GM12878 (cell line): Measurements from ENCODE around the gene FAM20A. TPM values are rescaled to one million over a fixed set of nuclear protein-coding genes. Genes with fewer than 3 reads are reported as not detected.

ENCODE experiments used
- ATAC-seq: fragments of 200-7000 bp; cut with Tn5 transposase; 3 replicates; pipeline ENCODE4 v1.9.1; 2020; ENCODE audit warnings: mild to moderate bottlenecking, moderate library complexity
- BruUV-seq: library from RNA; stranded (reverse); fragments of 400-500 nt; replicated peaks from 2 replicates; lab custom pipeline; 2021; lab: Mats Ljungman, UMichigan
- CTCF ChIA-PET: fragments of 300-600 bp; sonication (Branson Sonifier 250); formaldehyde crosslinking; extraction: SDS; loops from one replicate; lab custom pipeline; 2021; ENCODE audit warnings: inconsistent platforms; lab: Yijun Ruan, JAX
- POLR2A ChIA-PET: fragments of 350-600 bp; formaldehyde crosslinking; extraction: SDS; loops from one replicate; lab custom pipeline; 2021; ENCODE audit warnings: inconsistent platforms; lab: Charles Lee
- RAD21 ChIA-PET: fragments of 300-600 bp; sonication (Branson Sonifier 250); formaldehyde crosslinking; loops from one replicate; lab custom pipeline; 2023; ENCODE audit warnings: antibody characterized with exemption; ENCODE audit not compliant: unreplicated experiment; lab: Charles Lee
- SMC1A ChIA-PET: fragments of 300-600 bp; sonication (Branson Sonifier 250); formaldehyde crosslinking; loops from one replicate; lab custom pipeline; 2023; ENCODE audit not compliant: unreplicated experiment, uncharacterized antibody; lab: Charles Lee
- DNase-seq: peaks from one replicate; pipeline ENCODE4 v3.0.0-alpha.2; 2011; ENCODE audit warnings: low read depth, low spot score
- FAIRE-seq: peaks from 3 replicates; lab custom pipeline; 2011; peaks lifted over from hg19 to GRCh38; lab: Jason Lieb, UNC
- H2AFZ ChIP-seq: 2 replicates; pipeline ENCODE4 v1.6.0; 2011; ENCODE audit warnings: low read depth, low read length, control low read depth; ENCODE audit not compliant: control insufficient read depth
- H3K27ac ChIP-seq: 2 replicates; pipeline ENCODE4 v1.5.1; 2011; ENCODE audit warnings: control low read depth; ENCODE audit not compliant: control insufficient read depth, insufficient read depth
- H3K27me3 ChIP-seq, 2 experiments: replicated peaks in 1 of 2; 2 replicates each; pipeline versions ENCODE4 v1.6.0 to v1.6.1; 2011; ENCODE audit warnings: low read length in 1 of 2; ENCODE audit not compliant: control insufficient read depth in 2 of 2, insufficient read depth in 2 of 2
- H3K36me3 ChIP-seq, 2 experiments: 2 replicates each; pipeline ENCODE4 v1.5.1; 2011; ENCODE audit warnings: low read length in 1 of 2; ENCODE audit not compliant: control insufficient read depth in 2 of 2, insufficient read depth in 2 of 2
- H3K4me1 ChIP-seq: 2 replicates; pipeline ENCODE4 v1.6.1; 2011; ENCODE audit warnings: mild to moderate bottlenecking, low read length, moderate library complexity, mixed read lengths; ENCODE audit not compliant: control insufficient read depth, insufficient read depth
- H3K4me2 ChIP-seq: 2 replicates; pipeline ENCODE4 v1.6.0; 2011; ENCODE audit warnings: control low read depth; ENCODE audit not compliant: control insufficient read depth, insufficient read depth
- H3K4me3 ChIP-seq: fragments of 200-600 bp; sonication (generic); 2 replicates; pipeline ENCODE4 v1.5.1; 2016
- H3K79me2 ChIP-seq: 2 replicates; pipeline ENCODE4 v1.6.0; 2011; ENCODE audit warnings: low read length; ENCODE audit not compliant: control insufficient read depth, insufficient read depth
- H3K9ac ChIP-seq: 2 replicates; pipeline ENCODE4 v1.8.0; 2011; ENCODE audit warnings: low read length, control low read depth, mixed read lengths; ENCODE audit not compliant: control insufficient read depth, insufficient read depth
- H3K9me3 ChIP-seq: replicated peaks from 3 replicates; pipeline ENCODE4 v1.5.1; 2011; ENCODE audit warnings: mild to moderate bottlenecking, low read length; ENCODE audit not compliant: control insufficient read depth, insufficient read depth
- H4K20me1 ChIP-seq: 2 replicates; pipeline ENCODE4 v1.6.0; 2011; ENCODE audit not compliant: control insufficient read depth, insufficient read depth
- ESRRA ChIP-seq: IDR thresholded peaks from 2 replicates; pipeline ENCODE4 v1.6.1; 2012; ENCODE audit warnings: mild to moderate bottlenecking, low read length, improper control_type of control experiment
- KDM1A ChIP-seq: fragments of 200-600 bp; sonication (generic); IDR thresholded peaks from 2 replicates; pipeline ENCODE4 v1.6.1; 2016; ENCODE audit warnings: borderline replicate concordance
- TCF3 ChIP-seq: IDR thresholded peaks from 2 replicates; pipeline ENCODE4 v1.6.1; 2012; ENCODE audit warnings: low read depth, mild to moderate bottlenecking, low read length, borderline replicate concordance; ENCODE audit not compliant: insufficient read depth
- YBX1 ChIP-seq: fragments of 450-650 bp; IDR thresholded peaks from 2 replicates; pipeline ENCODE4 v1.6.1; 2016; ENCODE audit warnings: antibody characterized with exemption
- WGBS: methylation state at CpG from one replicate; pipeline ENCODE4 v1.1.6; 2016; ENCODE audit warnings: low lambda C conversion rate; ENCODE audit not compliant: insufficient replicate concordance, insufficient coverage; ENCODE audit errors: missing lambda C conversion rate; 5-methylcytosine and 5-hydroxymethylcytosine counted together
- in situ Hi-C: fragments of 300-500 bp; cut with MboI; formaldehyde crosslinking; loops from 9 replicates; pipeline ENCODE4 v1.14.3; 2018; ENCODE audit warnings: mixed read lengths
- intact Hi-C: fragments of 100-400 bp; cut with micrococcal nuclease; formaldehyde crosslinking; loops from one replicate; pipeline ENCODE4 v1.14.2; 2022; ENCODE audit not compliant: unreplicated experiment
- polyA plus RNA-seq, 11 experiments: library from polyadenylated mRNA; depleted of rRNA in 4 of 11; unstranded in 6 of 11; stranded (reverse) in 5 of 11; fragments of >200 nt; fragmentation: Nextera tagmentation in 4 of 11; fragmentation: Illumina TruSeq in 1 of 11; extraction: Ambion mirVana in 4 of 11; extraction: Trizol in 1 of 11; gene quantifications; 1 replicate in 1 of 11; 2 replicates in 10 of 11; pipeline versions ENCODE4 v1.2.1 to v1.2.3, GENCODE V29; 2011 to 2016; ENCODE audit warnings: inconsistent platforms in 2 of 11, missing spikeins in 2 of 11, low read depth in 1 of 11
- total RNA-seq, 4 experiments: library from RNA; depleted of rRNA in 3 of 4; stranded (reverse); fragments of >200 nt in 3 of 4; fragmentation: Illumina TruSeq in 1 of 4; extraction: Trizol in 1 of 4; gene quantifications; 2 replicates each; pipeline versions ENCODE4 v1.2.1 to v1.2.3, GENCODE V29; 2013 to 2021
- TF ChIP-seq, protein P1 (sequence below): IDR thresholded peaks from 2 replicates; pipeline ENCODE4 v1.6.1; 2012; ENCODE audit warnings: improper control_type of control experiment, low read depth, low read length; ENCODE audit not compliant: insufficient replicate concordance
- TF ChIP-seq, protein P2 (sequence below): IDR thresholded peaks from 2 replicates; pipeline ENCODE4 v1.6.1; 2012; ENCODE audit warnings: mild to moderate bottlenecking, low read depth, low read length

The FAM20A gene
- total and polyA plus RNA-seq, 10 of the 15 experiments (the other 5 are each of a cell fraction or from before 2014, with no cell fraction given): 0.13 TPM; not detected in 9

- H3K36me3 ChIP-seq: peaks cover 13 to 45% of the 10 kb centered on the region in 2 experiments
- SMC1A ChIA-PET: interaction anchor here (1.4 kb wide), 1 partner anchor 9 kb away, joined by 6 read pairs; no protein-coding TSS in a partner anchor
- H3K4me1 ChIP-seq: no peaks in the 10 kb centered on the region
- WGBS: 91% methylated on average over 3 of the region's 3 CpGs
- H3K9ac ChIP-seq: no peak overlapping the region
- no peaks in the 10 kb centered on the region for H3K27me3 ChIP-seq
- TF ChIP-seq, protein P1, sequence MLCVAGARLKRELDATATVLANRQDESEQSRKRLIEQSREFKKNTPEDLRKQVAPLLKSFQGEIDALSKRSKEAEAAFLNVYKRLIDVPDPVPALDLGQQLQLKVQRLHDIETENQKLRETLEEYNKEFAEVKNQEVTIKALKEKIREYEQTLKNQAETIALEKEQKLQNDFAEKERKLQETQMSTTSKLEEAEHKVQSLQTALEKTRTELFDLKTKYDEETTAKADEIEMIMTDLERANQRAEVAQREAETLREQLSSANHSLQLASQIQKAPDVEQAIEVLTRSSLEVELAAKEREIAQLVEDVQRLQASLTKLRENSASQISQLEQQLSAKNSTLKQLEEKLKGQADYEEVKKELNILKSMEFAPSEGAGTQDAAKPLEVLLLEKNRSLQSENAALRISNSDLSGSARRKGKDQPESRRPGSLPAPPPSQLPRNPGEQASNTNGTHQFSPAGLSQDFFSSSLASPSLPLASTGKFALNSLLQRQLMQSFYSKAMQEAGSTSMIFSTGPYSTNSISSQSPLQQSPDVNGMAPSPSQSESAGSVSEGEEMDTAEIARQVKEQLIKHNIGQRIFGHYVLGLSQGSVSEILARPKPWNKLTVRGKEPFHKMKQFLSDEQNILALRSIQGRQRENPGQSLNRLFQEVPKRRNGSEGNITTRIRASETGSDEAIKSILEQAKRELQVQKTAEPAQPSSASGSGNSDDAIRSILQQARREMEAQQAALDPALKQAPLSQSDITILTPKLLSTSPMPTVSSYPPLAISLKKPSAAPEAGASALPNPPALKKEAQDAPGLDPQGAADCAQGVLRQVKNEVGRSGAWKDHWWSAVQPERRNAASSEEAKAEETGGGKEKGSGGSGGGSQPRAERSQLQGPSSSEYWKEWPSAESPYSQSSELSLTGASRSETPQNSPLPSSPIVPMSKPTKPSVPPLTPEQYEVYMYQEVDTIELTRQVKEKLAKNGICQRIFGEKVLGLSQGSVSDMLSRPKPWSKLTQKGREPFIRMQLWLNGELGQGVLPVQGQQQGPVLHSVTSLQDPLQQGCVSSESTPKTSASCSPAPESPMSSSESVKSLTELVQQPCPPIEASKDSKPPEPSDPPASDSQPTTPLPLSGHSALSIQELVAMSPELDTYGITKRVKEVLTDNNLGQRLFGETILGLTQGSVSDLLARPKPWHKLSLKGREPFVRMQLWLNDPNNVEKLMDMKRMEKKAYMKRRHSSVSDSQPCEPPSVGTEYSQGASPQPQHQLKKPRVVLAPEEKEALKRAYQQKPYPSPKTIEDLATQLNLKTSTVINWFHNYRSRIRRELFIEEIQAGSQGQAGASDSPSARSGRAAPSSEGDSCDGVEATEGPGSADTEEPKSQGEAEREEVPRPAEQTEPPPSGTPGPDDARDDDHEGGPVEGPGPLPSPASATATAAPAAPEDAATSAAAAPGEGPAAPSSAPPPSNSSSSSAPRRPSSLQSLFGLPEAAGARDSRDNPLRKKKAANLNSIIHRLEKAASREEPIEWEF: no peak
- TF ChIP-seq ESRRA (no peak), TCF3 (no peak), YBX1 (no peak), KDM1A (no peak)
- TF ChIP-seq, protein P2, sequence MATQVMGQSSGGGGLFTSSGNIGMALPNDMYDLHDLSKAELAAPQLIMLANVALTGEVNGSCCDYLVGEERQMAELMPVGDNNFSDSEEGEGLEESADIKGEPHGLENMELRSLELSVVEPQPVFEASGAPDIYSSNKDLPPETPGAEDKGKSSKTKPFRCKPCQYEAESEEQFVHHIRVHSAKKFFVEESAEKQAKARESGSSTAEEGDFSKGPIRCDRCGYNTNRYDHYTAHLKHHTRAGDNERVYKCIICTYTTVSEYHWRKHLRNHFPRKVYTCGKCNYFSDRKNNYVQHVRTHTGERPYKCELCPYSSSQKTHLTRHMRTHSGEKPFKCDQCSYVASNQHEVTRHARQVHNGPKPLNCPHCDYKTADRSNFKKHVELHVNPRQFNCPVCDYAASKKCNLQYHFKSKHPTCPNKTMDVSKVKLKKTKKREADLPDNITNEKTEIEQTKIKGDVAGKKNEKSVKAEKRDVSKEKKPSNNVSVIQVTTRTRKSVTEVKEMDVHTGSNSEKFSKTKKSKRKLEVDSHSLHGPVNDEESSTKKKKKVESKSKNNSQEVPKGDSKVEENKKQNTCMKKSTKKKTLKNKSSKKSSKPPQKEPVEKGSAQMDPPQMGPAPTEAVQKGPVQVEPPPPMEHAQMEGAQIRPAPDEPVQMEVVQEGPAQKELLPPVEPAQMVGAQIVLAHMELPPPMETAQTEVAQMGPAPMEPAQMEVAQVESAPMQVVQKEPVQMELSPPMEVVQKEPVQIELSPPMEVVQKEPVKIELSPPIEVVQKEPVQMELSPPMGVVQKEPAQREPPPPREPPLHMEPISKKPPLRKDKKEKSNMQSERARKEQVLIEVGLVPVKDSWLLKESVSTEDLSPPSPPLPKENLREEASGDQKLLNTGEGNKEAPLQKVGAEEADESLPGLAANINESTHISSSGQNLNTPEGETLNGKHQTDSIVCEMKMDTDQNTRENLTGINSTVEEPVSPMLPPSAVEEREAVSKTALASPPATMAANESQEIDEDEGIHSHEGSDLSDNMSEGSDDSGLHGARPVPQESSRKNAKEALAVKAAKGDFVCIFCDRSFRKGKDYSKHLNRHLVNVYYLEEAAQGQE: no peak
- no TSS peak for BruUV-seq
- H3K27ac ChIP-seq: no peak overlapping the region
- CTCF ChIA-PET: interaction anchor here (1.0 kb wide), 1 partner anchor 14 kb away, joined by 3 read pairs; no protein-coding TSS in a partner anchor
- H3K4me2 ChIP-seq: no peak overlapping the region
- RAD21 ChIA-PET: no interaction called here
- FAIRE-seq: no peak
- H3K9me3 ChIP-seq: no peaks in the 10 kb centered on the region
- H3K79me2 ChIP-seq: no peaks in the 10 kb centered on the region
- in situ Hi-C loops (loop anchor here (10.0 kb wide), 1 partner anchor 712 kb away; no protein-coding TSS in a partner anchor), intact Hi-C loops (loop anchor here (5.0 kb wide), 1 partner anchor 699 kb away; no protein-coding TSS in a partner anchor)
- no peak for DNase-seq
- no peak overlapping the region for H2AFZ ChIP-seq
- POLR2A ChIA-PET: no interaction called here
- H4K20me1 ChIP-seq: no peaks in the 10 kb centered on the region
- H3K4me3 ChIP-seq: no peak overlapping the region
- ATAC-seq: no peak
Observed at GRCh38 chr17:68532826-68533225, 68.3 kb downstream of the FAM20A start.
